Activated CD8-positive, alpha-beta memory T cell treated with anti-CD3 and anti-CD28 coated beads for 48 hours (primary cell): Measurements from ENCODE around the gene OR4A5.
"Not testable (repeated sequence)": the region's sequence is repeated elsewhere in the genome, so short reads cannot be mapped to it uniquely, and the experiment has no call there.

Experiments used
- DNase-seq, 3 experiments: peaks; one replicate each; pipeline ENCODE4 v3.0.0-alpha.2; 2020; ENCODE audit warnings: low read depth in 2 of 3, low spot score in 2 of 3

The OR4A5 gene, protein sequence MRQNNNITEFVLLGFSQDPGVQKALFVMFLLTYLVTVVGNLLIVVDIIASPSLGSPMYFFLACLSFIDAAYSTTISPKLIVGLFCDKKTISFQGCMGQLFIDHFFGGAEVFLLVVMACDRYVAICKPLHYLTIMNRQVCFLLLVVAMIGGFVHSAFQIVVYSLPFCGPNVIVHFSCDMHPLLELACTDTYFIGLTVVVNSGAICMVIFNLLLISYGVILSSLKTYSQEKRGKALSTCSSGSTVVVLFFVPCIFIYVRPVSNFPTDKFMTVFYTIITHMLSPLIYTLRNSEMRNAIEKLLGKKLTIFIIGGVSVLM

DNA sequence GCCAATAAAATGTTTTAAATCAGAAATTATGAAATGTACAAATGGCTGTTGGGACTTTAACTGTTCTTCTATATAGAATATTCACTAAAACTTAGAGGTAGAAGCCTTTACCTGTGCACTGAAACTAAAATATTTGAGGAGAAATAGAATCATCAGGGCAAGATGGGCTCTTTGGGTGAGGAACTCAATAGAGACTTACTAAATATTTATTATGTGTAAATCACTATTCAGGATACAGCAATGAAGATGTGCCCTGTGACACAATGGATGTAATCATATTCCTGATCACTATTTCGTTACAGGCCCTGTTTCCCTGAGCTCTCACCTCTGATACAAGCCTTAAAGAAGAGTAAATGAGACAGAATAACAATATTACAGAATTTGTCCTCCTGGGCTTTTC is at the start of gene OR4A5:
Gene OR4A5 (plus strand): TSS at position 301 of the 400 bp plus-strand sequence. CDS start 53 bp downstream, at position 354.
- DNase-seq: not testable (repeated sequence)

DNA sequence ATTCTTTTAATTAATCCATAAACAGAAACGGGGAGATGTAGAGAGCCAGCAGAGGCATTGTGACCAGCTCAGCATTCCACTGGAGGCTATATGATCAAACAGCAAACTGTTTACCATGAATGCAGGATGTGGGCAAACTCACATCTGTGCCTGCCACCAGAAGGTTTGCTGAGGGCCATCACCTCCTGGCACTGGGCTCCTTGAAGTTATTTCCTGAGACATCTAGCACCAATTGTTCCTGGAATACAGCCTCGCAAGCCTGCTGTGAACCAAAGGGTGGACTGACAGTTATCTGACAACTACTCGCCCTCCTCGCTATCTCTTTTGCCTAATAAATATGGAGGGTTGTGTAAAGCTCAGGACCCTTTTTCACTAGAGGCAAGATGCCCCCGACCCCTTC is 13.5 kb downstream of the OR4A5 start:
- not testable (repeated sequence) for DNase-seq
